ENCODE measurements around the gene TPRX1. TPM values are rescaled to one million over a fixed set of nuclear protein-coding genes. Genes with fewer than 3 reads are reported as not detected.
"Not testable (repeated sequence)": the region's sequence is repeated elsewhere in the genome, so short reads cannot be mapped to it uniquely, and the experiment has no call there.

TPRX1 gene
- total RNA-seq, 1 donor from 2014 or later = not detected

DNA sequence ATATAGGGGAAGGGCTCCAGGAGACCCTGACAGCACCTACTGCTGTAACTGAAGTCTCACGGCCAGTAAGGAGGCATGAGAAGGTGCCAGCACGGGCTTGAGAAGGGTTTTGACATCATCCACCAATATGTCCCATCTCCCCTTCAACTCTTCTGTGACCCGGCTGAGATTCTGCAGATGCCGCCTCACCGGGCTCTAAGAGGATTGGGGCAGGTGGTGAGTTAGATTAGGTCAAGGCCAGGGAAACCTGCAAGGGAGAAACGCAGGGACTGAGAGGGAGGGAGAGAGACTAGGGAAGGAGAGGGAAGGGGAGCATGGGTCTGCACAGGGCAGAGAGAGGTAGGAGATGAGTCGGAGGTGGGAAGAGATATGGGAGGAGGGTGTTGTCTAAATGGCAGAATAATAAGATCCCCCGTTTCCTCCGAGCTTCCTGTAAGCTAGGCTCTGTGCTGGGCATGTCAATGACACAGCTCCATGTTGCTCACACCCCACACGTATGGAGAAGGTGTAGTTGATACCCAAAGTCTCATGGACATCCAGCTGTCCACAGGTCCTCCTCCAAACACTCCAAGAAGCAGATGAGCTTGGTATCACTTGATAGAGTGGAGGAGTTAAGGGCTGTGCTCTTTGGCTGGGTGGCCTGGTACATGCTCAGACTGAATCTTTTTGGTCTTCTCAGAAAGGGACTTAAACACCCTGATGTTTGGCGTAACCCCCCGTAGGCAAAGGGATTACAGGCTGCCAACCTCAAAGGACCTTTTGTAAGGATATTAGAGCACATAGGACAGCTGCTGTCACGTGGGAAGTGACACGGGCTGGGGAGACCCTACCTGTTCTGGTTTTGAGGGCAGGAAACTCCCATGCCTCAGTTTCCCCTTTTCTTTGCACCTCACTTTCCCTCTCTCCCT lies 6.1 kb downstream of the TPRX1 start:
- Histone ChIP-seq H3K36me3 (ENCODE audit: control insufficient read depth, insufficient read depth, low read length) (no peaks in the 10 kb centered on the region), H3K27me3 (ENCODE audit: control insufficient read depth, insufficient read depth, low read length) (no peaks in the 10 kb centered on the region), H3K4me3 (ENCODE audit: low read depth, low read length) (no peak overlapping the region)
- TF ChIP-seq, protein P1, sequence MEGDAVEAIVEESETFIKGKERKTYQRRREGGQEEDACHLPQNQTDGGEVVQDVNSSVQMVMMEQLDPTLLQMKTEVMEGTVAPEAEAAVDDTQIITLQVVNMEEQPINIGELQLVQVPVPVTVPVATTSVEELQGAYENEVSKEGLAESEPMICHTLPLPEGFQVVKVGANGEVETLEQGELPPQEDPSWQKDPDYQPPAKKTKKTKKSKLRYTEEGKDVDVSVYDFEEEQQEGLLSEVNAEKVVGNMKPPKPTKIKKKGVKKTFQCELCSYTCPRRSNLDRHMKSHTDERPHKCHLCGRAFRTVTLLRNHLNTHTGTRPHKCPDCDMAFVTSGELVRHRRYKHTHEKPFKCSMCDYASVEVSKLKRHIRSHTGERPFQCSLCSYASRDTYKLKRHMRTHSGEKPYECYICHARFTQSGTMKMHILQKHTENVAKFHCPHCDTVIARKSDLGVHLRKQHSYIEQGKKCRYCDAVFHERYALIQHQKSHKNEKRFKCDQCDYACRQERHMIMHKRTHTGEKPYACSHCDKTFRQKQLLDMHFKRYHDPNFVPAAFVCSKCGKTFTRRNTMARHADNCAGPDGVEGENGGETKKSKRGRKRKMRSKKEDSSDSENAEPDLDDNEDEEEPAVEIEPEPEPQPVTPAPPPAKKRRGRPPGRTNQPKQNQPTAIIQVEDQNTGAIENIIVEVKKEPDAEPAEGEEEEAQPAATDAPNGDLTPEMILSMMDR (IDR thresholded peaks at IDR 0.05; ENCODE audit: insufficient read depth, low read length, severe bottlenecking) = no peak
- DNase-seq (ENCODE audit: low read depth) (no peak), FAIRE-seq (peak; percentile 91)

DNA sequence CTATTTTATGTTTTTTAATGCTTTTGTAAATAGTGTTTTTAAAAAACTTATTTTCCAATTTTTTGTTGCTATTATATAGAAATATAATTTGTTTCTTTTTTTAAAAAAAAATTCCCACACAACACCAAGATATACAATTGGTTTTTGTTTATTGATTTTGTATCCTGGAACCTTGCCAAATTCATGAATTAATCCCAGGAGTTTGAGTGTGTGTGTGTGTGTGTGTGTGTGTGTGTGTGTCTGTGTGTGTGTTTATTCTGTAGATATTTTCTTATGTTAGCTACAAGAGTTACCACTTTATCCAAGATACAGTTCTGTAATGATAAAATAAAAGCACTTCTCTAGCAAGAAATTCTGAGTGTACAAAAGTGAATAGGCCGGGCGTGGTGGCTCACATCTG lies 7.6 kb downstream of the TPRX1 start:
- Histone ChIP-seq H3K4me3 (ENCODE audit: low read depth, low read length) (no peak overlapping the region), H3K27me3 (ENCODE audit: control insufficient read depth, insufficient read depth, low read length) (no peaks in the 10 kb centered on the region), H3K36me3 (ENCODE audit: control insufficient read depth, insufficient read depth, low read length) (no peaks in the 10 kb centered on the region)
- no peak for DNase-seq (ENCODE audit: low read depth)
- no peak for FAIRE-seq
- TF ChIP-seq, protein P1 (IDR thresholded peaks at IDR 0.05; ENCODE audit: insufficient read depth, low read length, severe bottlenecking) = no peak

DNA sequence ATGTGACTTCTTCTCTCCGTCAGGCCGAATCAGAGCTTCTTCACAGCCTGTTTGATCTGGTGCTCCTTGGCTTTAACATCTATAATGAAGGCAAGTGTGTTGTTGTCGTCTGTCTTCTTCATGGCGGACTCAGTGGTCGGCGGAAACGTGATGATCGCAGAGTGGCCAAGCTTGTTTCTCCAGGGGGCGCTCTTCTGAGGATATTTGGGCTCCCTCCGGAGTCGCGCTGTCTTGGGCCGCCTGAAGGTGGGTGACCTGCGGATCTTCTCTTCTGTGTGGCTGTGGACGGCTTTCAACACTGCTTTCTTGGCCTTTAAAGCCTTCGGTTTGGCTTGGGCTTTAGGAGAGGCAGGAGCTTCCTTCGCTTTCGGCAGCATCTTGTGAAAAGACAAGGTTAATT lies 9.8 kb downstream of the TPRX1 start:
- TF ChIP-seq, protein P1 (IDR thresholded peaks at IDR 0.05; ENCODE audit: insufficient read depth, low read length, severe bottlenecking) = peak; percentile 21
- H3K4me3 ChIP-seq (ENCODE audit: low read depth, low read length) = no peak overlapping the region
- H3K27me3 ChIP-seq (ENCODE audit: control insufficient read depth, insufficient read depth, low read length) = no peaks in the 10 kb centered on the region
- DNase-seq (ENCODE audit: low read depth) (no peak), FAIRE-seq (no peak)
- H3K36me3 ChIP-seq (ENCODE audit: control insufficient read depth, insufficient read depth, low read length) = no peaks in the 10 kb centered on the region

DNA sequence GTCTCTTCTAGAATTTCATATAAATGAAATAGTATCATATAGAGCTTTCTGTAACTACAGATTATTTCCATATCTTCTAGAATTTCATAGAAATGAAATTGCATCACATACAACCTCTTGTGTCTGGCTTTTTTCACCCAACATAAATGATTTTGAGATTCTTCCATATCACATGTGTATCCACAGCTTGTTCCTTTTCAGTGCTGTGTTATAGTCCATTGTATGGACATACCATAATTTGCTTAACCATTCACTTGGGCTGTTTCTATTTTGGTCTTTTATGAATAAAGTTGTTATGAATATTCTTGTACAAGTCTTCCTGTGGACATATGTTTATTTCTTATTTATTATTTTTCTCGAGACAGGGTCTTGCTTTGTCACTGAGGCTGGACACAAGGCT lies 11.7 kb downstream of the TPRX1 start:
- H3K36me3 ChIP-seq (ENCODE audit: control insufficient read depth, insufficient read depth, low read length) = no peaks in the 10 kb centered on the region
- no peaks in the 10 kb centered on the region for H3K27me3 ChIP-seq (ENCODE audit: control insufficient read depth, insufficient read depth, low read length)
- FAIRE-seq (no peak), DNase-seq (ENCODE audit: low read depth) (no peak)
- H3K4me3 ChIP-seq (ENCODE audit: low read depth, low read length) = no peak overlapping the region
- TF ChIP-seq, protein P1 (IDR thresholded peaks at IDR 0.05; ENCODE audit: insufficient read depth, low read length, severe bottlenecking) = no peak

DNA sequence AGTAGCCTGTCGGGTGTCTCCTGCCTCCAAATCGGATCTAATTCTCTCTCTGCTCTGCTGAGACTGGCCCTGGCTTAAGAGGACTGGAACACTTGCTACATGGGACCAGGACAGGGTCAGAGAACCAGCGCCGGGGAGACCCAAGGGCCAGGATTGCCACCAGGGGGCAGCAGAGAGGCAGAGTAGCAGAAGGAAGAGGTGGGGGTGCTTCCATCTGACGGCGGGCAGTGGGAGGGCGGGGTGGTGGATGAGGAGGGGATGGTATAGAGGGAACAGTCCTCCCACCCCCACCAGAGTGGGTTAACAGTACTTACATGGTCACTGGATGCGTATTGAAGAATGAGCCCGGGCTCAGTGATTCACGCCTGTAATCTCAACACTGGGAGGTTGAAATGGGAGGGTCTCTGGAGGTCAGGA lies 13.9 kb downstream of the TPRX1 start:
- Histone ChIP-seq H3K4me3 (ENCODE audit: low read depth, low read length) (no peak overlapping the region), H3K36me3 (ENCODE audit: control insufficient read depth, insufficient read depth, low read length) (no peaks in the 10 kb centered on the region), H3K27me3 (ENCODE audit: control insufficient read depth, insufficient read depth, low read length) (no peaks in the 10 kb centered on the region)
- DNase-seq (ENCODE audit: low read depth) = peak; percentile 42
- TF ChIP-seq, protein P1 (IDR thresholded peaks at IDR 0.05; ENCODE audit: insufficient read depth, low read length, severe bottlenecking) = peak; percentile 86
- no peak for FAIRE-seq

DNA sequence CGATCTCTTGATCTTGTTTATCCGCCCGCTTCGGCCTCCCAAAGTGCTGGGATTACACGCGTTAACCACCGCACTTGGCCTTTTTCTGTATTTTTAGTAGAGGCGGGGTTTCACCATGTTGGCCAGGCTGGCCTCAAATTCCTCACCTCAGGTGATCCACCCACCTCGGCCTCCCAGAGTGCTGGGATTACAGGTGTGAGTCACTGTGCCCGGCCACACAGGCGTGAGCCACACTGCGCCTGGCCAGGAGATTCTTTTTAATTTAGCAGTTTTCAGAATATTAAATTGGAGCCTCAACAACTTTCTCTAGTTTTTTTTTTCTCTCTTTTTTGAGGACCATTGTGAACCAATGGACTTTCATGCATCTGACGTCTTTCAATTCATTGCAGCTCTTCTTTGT lies 14.5 kb downstream of the TPRX1 start:
- FAIRE-seq = not testable (repeated sequence)
- peak; percentile 40 for DNase-seq (ENCODE audit: low read depth)

DNA sequence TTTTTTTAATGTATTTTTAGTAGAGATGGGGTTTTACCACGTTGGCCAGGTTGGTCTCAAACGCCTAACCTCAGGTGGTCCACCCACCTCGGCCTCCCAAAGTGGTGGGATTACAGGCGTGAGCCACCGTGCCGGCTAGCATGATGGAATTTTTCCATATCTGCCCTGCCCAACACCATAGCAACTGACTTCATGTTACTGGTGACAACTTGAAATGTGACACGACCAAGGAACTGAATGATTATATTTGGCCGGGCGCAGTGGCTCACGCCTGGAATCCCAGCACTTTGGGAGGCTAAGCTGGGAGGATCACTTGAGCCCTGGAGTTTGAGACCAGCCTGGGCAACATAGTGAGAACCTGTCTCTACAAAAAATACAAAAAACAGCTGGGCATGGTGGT lies 17.0 kb downstream of the TPRX1 start:
- DNase-seq (ENCODE audit: low read depth); H3K4me3 ChIP-seq (ENCODE audit: low read depth, low read length); FAIRE-seq; H3K36me3 ChIP-seq (ENCODE audit: control insufficient read depth, insufficient read depth, low read length); H3K27me3 ChIP-seq (ENCODE audit: control insufficient read depth, insufficient read depth, low read length): not testable (repeated sequence)

More for the DNA sequence above, 14.5 kb downstream of the TPRX1 start:
- H3K27me3 ChIP-seq (ENCODE audit: control insufficient read depth, insufficient read depth, low read length); H3K36me3 ChIP-seq (ENCODE audit: control insufficient read depth, insufficient read depth, low read length); H3K4me3 ChIP-seq (ENCODE audit: low read depth, low read length): not testable (repeated sequence)

Data from bronchial epithelial cell (primary cell).